ENCODE measurements around the gene FOXL2. TPM values are rescaled to one million over a fixed set of nuclear protein-coding genes. Genes with fewer than 3 reads are reported as not detected.

Gene FOXL2
- total RNA-seq, 1 donor from 2014 or later: not detected

DNA sequence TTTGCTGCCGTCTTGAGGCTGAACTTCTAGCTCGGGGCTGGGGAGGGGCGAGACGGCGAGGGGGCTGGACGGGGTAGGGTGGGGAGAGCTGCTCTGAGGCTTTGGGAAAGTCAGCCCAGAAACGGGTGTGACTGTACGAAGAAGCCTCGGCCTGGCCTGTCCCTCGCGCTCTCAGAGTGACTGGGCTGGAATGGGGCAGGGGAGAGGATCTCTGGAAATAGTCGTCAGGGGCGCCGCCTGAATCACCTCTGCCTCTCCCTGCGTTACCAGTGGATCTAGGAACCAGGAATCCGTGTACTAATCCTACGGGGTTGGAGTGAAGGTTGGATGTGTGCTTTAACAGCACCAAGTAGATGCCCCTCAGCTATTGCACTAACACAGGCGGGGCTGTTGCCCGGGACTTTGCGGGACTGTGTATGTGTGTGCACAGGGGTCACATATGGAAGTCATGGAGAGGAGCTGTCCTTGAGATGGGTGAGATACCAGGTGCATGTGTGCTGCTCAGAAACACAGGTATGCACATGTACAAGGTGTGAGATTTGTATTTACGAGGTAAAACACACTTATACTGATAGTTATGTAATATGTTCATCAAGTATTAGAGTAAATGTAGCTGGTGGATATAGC, 671 bp upstream of the FOXL2 start:
- ATAC-seq (ENCODE audit: poor library complexity): no peak

DNA sequence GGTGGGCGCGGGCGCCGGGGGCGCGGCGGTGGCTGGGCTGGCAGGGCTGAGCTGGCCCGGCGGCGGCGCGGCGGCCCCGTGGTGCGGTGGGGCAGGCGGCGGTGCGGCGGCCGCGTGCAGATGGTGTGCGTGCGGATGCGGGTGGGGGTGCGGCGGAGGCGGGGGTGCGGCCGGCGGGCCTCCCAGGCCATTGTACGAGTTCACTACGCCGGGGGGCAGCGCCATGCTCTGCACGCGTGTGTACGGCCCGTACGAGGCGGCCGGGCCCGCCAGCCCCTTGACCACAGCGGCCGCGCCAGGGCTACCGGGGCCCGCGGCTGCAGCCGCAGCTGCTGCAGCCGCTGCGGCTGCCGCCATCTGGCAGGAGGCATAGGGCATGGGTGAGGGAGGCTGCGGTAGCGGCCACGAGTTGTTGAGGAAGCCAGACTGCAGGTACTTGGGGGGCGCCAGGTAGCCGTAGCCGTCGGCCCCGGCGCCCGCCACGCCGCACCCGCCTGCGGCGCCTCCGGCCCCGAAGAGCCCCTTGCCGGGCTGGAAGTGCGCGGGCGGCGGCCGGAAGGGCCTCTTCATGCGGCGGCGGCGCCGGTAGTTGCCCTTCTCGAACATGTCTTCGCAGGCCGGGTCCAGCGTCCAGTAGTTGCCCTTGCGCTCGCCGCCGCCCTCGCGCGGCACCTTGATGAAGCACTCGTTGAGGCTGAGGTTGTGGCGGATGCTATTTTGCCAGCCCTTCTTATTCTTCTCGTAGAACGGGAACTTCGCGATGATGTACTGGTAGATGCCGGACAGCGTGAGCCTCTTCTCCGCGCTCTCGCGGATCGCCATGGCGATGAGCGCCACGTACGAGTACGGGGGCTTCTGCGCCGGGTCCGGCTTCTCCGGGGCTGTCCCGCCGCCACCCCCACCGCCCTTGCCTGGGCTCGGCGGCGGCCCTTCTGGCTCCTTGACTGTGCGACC, 951 bp downstream of the FOXL2 start:
- DNase-seq (no peak), ATAC-seq (ENCODE audit: poor library complexity) (peak; percentile 9)
- intact Hi-C loops (cut with DNase I): no loop called here

More for the DNA sequence above, 671 bp upstream of the FOXL2 start:
- DNase-seq: no peak
- intact Hi-C loops (cut with DNase I): no loop called here

DNA sequence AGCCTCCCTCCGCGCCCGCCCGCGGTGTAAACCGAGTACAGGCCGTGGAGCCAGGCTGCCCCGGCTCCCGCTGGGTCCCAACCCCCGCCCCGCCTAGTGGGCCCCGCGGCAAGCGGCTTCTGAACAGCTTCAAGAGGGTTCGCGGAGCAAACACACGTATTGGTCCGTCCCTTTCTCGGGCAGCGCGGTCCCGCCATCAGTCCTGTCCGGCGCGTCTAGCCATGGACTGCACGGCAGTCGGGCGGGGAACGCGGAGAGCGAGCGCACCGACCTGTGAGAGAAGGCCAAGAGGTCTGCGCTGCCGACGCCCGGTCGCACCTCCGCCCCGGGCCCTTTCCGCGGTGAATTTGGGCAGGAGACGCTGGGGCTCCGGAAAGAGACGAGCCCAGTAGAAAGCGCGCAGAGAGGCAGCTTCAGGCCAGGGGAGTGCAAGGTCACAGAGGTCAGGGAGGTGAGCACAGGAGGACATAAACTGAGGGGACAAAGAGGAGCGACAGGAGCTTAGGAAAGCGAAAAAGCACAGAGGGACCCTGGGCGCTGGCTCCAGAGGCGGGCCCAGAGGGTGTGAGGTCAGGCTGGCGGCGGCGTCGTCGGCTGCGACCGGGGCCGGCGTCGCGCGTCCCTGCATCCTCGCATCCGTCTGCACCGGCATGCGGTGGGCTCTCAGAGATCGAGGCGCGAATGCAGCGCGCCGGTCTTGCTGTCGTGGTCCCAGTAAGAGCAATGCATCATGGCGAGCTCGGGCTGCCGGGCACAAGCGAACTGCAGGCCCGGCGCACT, 1.8 kb downstream of the FOXL2 start:
- intact Hi-C loops (cut with DNase I): no loop called here
- DNase-seq (no peak), ATAC-seq (ENCODE audit: poor library complexity) (no peak)

DNA sequence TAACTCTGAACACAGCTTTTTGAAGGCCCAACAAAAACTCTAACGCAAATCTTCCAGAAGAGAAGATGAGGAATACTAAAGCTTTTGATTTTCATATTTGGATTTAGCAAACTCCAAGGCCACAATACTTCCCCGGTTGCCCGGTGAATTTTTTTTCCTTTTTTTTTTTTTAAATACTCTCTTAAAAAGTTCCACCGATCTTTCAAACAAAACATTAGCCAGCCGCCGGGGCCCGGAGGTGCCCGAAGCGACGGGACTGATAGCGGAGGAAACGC, 2.3 kb downstream of the FOXL2 start:
- intact Hi-C loops (cut with DNase I): no loop called here

DNA sequence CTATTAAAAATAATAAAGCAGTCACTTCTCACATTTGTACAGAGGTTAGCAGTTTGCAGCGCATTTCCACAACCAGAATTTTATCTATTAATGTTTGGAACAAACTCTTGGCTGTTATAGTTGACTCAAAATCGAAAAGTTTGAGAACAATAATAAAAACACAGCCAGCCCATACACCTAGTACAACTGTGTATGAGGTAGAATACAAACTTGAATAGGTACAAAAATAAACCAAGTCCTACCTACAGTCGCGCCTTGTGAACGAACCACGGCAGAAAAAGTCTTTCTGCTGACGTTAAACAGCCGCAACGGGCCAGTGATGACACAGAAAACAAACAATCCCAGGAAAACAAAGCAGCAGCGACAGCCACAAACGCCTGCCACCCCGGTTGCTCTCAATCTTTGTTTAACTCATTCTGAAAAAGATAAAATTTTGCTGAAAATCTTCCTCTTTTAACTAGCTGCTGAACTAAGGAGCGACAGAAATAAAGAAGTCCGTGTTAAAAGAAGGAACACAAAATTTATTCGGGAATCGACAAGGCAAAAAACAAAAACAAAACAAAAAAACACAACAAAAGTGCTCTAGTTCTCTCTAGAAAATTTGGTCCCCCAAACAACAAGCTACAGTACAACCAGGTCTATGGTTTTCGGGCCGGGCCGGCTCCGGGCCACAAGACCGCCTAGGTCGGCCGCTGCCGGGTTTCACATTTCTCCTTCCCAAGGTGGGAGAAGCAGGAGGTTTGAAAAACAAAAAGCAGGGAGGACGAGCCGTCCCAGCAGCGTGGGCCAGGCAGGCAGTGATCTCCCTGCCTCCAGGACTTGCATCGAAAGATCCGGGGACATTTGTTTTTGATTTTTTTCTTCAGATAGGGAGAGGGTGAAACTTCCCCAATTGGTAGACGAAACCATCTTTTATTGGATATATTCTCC, 2.9 kb downstream of the FOXL2 start:
- ATAC-seq (ENCODE audit: poor library complexity): no peak
- intact Hi-C loops (cut with DNase I): no loop called here
- no peak for DNase-seq

More for the DNA sequence above, 2.3 kb downstream of the FOXL2 start:
- no peak for DNase-seq
- no peak for ATAC-seq (ENCODE audit: poor library complexity)

DNA sequence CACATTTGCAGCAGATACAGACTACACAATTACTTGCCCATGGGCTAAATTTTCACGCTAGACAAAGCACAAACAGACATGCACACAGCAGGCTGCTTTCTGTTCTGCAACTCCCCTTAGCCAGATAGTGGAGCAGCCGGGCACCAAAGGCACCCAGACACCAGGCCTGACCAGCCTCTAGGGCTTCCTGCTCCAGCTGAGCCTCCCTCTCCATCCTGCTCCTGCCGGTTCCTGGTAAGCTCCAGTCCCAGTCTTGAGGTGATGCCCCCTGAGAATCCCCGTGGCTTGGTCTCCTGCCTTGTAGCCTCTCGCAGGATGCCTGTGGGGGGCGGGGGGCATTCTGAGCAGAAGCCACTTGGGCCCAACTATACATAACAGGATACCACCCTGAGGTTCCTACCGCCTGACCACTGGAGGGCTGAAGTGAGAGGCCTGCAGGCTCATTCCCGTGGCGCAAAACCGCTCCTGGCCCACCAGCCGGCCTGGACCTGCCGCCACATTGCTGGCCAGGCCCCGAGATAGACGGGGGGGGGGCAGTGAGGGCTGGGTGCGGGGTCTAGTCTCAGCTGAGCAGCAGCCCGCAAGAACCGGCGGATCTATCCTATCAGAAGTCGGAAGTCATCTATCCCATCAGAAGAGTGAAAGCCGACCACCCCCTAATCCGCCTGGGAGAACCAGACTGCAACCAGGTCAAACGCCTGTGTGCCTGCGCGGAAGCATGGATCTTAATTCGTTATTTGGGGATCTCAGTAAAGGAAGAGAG, 3.9 kb downstream of the FOXL2 start:
- intact Hi-C loops (cut with DNase I): no loop called here
- ATAC-seq (ENCODE audit: poor library complexity): no peak
- no peak for DNase-seq

DNA sequence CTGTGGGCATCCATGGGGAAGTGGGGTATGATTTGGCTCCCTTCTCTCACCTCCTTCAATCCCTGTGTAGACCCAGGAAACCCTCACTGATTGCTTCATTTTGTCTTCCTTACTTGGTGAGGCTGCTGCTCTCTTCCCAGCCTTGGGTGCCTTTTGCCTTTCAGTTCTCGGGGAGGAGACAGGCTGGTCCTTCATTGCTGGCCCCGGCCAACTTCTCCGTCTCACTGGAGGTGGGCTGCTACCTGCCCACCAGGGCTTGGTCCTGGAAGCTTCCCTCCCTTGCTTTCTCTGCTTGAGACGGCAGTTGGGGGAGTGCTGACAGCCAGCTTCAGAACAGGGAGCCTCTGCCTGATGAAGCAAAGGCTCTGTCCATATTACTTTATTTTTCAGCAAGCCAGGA, 4.7 kb downstream of the FOXL2 start:
- ATAC-seq (ENCODE audit: poor library complexity) (no peak), DNase-seq (no peak)
- intact Hi-C loops (cut with DNase I): no loop called here

DNA sequence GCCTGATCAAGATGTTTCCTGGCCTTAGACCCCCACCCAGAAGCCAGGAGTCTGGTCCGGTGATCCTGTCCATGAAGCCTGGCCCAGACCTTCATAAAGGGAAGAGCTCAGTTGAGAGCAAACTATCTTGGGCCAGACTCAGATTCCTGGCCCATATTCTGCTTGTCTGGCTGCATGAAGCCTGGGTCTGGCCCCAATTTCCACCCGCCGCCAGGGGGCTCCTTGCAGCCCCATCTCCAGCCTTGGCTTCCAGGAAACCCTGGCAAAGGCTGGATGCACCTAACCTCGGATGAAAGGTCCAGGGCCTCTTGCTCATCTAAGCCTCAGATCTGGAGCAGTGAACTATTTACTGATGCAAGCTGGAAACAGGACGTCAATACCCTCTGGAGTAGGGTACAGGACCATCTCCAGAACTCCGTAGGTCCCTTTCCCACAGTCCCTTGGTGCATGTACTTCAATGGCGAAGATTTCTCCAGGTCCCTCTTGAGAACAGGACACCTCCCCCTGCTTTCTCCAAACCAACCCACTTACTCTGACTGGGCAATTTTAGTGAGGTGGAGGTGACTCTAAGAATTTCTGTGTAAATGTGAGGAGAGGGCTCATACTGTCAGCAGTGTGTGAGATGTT, 5.6 kb downstream of the FOXL2 start:
- ATAC-seq (ENCODE audit: poor library complexity) (no peak), DNase-seq (no peak)
- intact Hi-C loops (cut with DNase I): no loop called here

DNA sequence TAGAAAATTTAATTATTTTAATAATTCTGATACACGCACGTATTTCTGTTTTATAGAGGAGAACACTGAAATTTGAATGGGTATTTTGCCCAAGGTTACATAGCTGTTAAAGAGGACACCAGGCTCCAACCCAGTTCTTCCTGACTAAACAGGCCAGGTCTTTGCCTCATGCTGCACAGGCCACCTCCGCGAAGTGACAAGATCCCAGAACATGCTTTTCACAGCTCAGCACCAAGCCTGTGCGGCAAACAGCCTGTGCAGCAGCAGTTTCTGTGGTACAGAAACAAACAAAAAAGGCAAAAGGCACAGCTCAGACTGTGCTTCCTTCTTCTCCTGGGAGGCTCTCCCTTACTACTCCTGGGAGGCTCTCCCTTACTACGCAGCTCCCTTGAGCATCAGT, 6.5 kb downstream of the FOXL2 start:
- DNase-seq: no peak
- no peak for ATAC-seq (ENCODE audit: poor library complexity)
- intact Hi-C loops (cut with DNase I): no loop called here

DNA sequence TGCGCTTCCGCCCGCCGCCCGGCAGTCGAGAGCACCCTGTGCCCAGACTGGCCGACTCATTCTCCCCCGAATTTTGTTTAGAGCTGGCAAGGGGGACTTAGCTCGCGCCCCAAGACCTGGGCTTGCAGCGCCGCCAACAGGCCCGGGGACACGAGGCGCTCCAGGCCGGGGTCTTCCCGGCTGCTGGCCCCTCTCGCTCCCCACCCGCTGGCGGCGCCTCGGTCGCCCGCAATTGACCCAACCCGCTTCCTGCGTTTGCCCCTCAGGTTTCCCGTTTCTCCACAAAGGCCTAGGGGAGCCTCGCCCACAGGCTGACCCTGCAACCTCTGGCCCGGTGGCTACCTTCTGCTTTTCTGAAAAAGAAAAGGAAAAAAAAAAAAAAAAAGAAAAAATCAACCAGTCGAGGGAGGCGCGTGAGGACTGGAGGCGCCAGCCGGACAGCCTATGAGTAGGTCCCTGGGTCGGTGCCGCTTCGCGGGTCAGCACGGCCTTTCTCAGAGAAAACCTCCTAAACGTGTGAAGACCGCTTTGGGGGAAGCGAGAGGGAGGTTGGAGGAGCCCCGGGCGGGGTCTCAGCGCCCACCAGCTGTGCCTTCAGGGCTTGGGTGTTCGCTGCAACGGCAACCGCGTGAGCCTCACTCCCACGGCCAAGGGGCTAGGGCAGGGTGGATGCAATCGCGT, 7.2 kb downstream of the FOXL2 start:
- intact Hi-C loops (cut with DNase I): loop anchor here (5.0 kb wide), 1 partner anchor 388 kb away; no protein-coding TSS in a partner anchor
- ATAC-seq (ENCODE audit: poor library complexity) (no peak), DNase-seq (no peak)

DNA sequence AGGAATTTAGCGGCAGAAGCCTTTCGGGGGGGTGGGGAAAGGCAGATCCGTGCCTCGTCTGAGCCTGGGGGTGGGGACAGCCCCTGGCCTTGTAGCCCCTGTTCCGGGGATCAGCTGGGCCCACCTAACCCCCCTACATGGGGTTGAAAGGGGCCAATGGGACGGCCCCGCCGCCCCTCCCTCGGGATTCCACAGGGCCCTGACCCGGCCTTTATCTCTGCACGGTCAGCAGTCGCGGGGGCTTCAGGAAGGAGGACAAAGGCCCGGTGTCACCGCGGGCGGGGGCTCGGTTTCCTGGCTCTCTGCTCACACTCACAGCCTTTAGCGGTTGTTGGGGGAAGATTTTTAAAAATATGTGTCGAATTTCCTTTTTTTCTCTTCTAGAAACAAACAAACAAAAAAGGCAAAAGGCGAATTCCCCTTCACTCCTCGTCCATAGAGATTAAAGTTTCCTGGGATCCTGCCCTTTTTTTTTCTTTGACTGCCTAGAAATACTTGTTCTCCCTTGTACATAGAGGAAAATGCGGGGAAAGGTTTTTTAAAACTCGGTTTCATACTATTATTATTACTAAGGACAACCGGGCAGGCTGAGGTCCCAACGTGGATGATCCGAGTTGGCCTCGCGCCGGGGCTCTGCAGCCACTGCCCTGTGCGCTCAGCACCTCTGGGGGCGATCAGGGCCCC, 7.9 kb downstream of the FOXL2 start:
- ATAC-seq (ENCODE audit: poor library complexity): no peak
- intact Hi-C loops (cut with DNase I): loop anchor here (5.0 kb wide), 1 partner anchor 388 kb away; no protein-coding TSS in a partner anchor
- DNase-seq: no peak

DNA sequence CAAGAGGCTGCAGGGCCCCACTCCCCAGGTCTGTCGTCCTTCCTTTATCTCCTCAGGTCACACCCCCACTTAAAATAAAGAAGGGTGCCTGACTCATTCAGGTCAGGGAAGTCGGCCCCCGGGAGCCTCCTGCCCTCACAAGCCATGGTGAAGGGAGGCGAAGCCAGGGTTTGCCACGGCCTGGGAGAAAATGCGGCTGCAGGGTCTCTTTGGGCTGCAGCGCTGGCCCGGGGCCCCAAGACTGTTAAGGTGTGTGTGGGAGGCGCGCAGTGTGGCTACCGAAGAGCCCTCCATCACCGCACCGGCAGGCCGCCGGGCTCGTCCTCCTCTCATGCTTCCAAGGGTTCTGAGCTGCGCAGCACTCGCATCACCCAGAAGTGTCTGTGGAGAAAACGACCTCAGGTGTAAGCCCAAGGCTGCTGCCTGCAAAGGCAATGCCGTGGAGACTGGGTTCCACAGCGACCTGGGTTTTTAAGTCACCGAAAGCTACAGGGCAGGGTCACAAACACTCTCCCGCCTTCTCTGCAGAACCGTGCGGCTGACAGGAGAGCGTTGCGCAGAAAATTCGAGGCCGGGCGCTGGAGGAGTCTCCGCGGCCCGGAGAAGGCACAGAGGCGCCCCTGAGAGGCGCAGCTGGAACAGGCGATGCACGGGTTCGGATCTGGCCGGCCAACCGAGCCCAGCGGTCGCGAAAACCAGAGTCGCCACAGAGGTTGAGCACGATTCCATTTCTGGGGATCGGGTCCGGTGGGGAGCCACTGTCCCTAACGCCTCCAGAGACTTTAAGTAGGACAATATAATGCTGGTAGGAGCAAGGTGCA, 8.7 kb downstream of the FOXL2 start:
- DNase-seq (no peak), ATAC-seq (ENCODE audit: poor library complexity) (no peak)
- intact Hi-C loops (cut with DNase I): loop anchor here (5.0 kb wide), 1 partner anchor 389 kb away; no protein-coding TSS in a partner anchor

DNA sequence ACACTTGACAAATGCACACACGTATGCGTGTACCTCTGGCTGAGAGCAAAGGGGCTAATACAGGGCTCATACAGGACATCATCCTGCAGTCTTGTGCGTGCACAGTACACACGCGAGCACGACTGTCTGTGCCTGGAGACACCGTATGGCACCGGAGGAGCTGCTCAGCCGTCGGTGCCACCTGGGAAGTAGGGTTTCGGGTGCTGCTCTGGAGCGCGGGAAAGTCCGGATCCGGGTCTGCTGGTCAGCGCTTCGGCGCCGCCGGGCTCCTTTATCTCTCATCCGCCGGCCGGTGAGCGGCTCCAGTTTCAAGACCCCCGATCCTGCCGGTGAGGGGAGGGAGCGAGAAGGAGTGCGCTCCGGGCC, 9.3 kb downstream of the FOXL2 start:
- intact Hi-C loops (cut with DNase I): loop anchor here (5.0 kb wide), 1 partner anchor 390 kb away; no protein-coding TSS in a partner anchor
- no peak for DNase-seq
- no peak for ATAC-seq (ENCODE audit: poor library complexity)

DNA sequence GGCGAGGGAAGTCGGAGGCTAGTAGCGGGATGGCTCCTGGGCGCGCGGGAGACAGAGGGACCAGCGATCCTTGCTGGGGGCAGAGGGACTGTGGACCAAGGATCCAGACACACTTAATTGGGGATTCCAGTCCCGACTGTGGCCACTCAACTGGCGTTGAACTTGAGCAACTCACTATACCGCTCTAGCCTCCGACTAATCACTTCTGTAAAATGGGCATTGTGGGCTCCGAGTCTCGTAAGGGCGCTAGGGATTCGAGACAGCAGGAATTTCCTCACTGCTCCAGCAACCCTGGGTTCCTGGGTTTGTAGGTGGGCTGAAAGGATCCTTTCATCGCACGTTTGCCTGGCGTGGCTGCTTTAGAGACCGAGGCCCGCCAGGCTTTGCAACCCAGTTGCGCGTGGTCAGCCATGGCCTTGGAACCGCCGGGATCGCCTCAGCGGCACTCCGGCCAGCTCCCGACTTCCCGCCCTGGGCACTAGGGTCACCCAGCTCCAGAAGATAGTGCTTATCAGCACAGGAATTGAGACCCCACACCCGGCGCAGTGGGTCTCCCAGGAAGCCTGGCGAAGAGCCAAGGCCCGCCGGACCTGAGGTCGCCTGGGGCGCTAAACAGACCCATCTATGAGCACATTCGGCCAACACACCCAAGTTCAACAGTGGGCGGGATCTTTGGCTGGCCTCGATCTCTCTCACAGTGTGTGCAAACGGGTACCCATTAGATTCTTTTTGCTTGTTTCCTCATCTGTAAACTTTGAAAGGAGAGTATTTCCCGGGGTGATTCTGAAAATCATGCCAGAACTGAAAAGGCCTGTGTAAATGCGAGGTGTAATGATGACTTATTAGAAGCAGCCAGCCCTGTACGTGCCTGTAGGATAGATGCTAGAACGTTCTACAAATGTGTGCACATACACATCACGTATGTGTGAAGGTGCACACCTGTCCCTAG, 9.9 kb downstream of the FOXL2 start:
- no peak for DNase-seq
- ATAC-seq (ENCODE audit: poor library complexity): peak; percentile 8
- intact Hi-C loops (cut with DNase I): loop anchor here (5.0 kb wide), 1 partner anchor 390 kb away; no protein-coding TSS in a partner anchor

Measured in Right ventricle myocardium superior (tissue), 1 donor.